Esophagus muscularis mucosa (tissue), 4 donors: ENCODE measurements around the gene UROC1.

Experiments used
- CTCF ChIP-seq, 3 experiments: fragments of 200-600 bp in 2 of 3; fragments of 450-650 bp in 1 of 3; sonication (generic) in 2 of 3; IDR thresholded peaks; one replicate each; pipeline ENCODE4 v1.5.1; 2017 to 2019; ENCODE audit warnings: antibody characterized with exemption in 3 of 3, mild to moderate bottlenecking in 2 of 3, moderate library complexity in 1 of 3
- EP300 ChIP-seq: sonication (generic); formaldehyde crosslinking; IDR thresholded peaks from one replicate; pipeline ENCODE4 v1.6.1; 2017; ENCODE audit warnings: antibody characterized with exemption
- POLR2A ChIP-seq: fragments of 450-650 bp; IDR thresholded peaks from one replicate; pipeline ENCODE4 v1.6.1; 2017; ENCODE audit warnings: antibody characterized with exemption, moderate library complexity, mild to moderate bottlenecking, low read depth

GRCh38 chr3:126538966-126539365, 21.4 kb upstream of the UROC1 start:
- TF ChIP-seq CTCF (IDR thresholded peaks at IDR 0.05) (no peak), POLR2A (no peak), EP300 (no peak)
